ENCODE measurements around the gene MSRB1.

GRCh38 chr16:1947369-1947670 is 4.3 kb upstream of the MSRB1 start:
- no peak for TF ChIP-seq CTCF (IDR thresholded peaks at IDR 0.05)
- no peak for TF ChIP-seq POLR2A (IDR thresholded peaks at IDR 0.05)

All from ovary (tissue), 3 donors.